B cell (primary cell): ENCODE measurements around the gene NT5DC4.

Source experiments
- CTCF ChIP-seq: fragments of 200-600 bp; IDR thresholded peaks from one replicate; pipeline ENCODE4 v1.8.0; 2022; ENCODE audit warnings: antibody characterized with exemption, mild to moderate bottlenecking
- EZH2 ChIP-seq: IDR thresholded peaks from 2 replicates; pipeline ENCODE4 v1.6.1; 2012; ENCODE audit warnings: borderline replicate concordance, low read depth, mild to moderate bottlenecking, moderate library complexity, low read length; ENCODE audit not compliant: insufficient read depth, poor library complexity, severe bottlenecking

GRCh38 chr2:112714836-112715631, 5.8 kb upstream of the NT5DC4 start:
- TF ChIP-seq EZH2, result no peak
- TF ChIP-seq CTCF, result no peak
